Sciatic nerve (tissue), 2 donors: ENCODE results near the gene WIPF3. TPM values are rescaled to one million over a fixed set of nuclear protein-coding genes. Genes with fewer than 3 reads are reported as not detected.

Source experiments
- ATAC-seq: fragments of 200-7000 bp; cut with Tn5 transposase; one replicate; pipeline ENCODE4 v1.9.1; 2020; ENCODE audit warnings: mild to moderate bottlenecking, moderate library complexity
- DNase-seq: peaks from one replicate; pipeline ENCODE4 v3.0.0-alpha.2; 2020; ENCODE audit warnings: low spot score
- intact Hi-C: fragments of 100-400 bp; cut with DNase I; formaldehyde crosslinking; loops from one replicate; pipeline ENCODE4 v1.14.2; 2022
- total RNA-seq: library from RNA; stranded (reverse); fragmentation: NEBNext Ultra II Directional; extraction: Animal tissue kit (Norgen Biotek cat#: 25700); gene quantifications from one replicate; pipeline ENCODE4 v1.2.1, GENCODE V29; 2021
- donor health status: DM: no; HTN: no; CAD: no.
- donor health status: DM: no; HTN: no; CAD: no.

The WIPF3 gene
- total RNA-seq, 1 donor from 2014 or later, result 5.3 TPM

DNA sequence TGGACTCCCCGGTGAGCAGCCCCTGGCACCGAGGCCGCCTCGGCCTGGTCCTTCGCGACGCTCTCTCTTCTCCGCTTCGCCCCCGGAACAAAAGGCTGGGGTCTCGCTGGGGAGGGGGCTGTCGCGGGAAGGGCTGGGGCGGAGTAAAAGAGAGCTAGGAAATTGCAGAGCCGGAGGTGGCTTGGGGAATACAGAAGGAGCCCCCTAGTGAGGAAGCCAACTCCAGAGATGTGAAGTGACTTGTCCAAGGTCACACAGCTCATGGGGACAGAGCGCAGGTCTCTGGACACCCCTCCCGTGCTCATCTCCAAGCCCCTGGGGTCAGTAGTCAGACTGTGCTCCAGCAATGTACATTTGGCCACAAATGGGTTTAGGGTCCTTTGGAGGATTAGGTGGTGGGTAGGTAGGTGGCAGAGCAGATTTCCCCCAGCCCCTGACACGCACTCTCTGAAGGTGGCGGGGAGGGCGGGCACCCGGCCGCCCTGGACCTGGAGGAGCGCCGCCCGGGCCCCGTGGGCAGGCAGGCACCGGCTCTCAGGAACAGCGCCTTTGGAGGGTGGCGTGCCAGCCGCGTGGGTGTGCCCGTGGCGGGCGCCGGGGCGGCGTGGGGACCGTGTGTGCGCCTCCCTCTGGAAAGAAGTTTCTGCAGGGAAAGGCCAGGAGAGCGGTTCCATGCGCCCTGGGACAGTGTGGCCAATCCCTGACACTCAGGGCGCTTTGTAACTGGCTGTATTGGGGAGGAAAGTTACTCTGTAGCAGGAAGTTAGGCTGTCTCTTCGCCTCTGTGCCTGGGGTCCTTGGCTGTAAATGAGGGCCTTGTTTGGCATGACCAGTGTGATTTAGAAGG lies 910 bp downstream of the WIPF3 start:
- DNase-seq, result no peak

DNA sequence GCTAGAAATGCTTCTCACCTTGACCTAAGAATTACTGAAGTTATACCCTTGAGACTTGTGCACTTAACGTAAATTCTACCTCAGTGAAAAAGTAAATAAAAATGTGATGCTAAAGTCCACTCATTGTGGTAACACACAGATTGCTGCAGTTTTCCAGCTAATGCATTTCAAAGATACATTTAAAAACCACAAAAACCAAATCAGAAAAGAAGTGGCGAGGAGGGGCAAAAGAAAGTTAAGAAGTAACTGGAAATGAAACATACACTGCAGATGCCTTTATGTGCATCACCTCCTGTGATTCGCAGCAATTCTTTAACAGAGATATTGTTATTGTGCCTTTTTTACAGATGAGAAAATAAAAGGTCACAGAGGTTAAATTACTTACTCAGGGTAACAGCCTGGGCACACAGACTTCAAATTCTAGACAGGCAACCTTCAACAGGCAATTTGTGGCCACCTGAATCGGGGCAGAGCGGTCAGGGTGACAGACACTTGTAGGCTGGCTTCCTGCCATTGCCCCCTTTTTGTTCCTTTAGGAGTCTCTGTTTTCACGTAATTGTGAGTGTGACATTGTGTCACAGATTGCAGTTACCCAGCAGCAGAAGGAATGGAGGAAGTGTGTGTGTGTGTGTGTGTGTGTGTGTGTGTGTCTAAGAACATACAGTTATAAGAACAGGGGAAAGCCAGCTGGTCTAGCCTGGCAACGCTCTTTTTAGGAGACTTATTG lies 1.9 kb downstream of the WIPF3 start:
- intact Hi-C loops, result no loop called here
- ATAC-seq (no peak), DNase-seq (no peak)

More for the DNA sequence above, 910 bp downstream of the WIPF3 start:
- no peak for ATAC-seq
- intact Hi-C loops, result no loop called here

DNA sequence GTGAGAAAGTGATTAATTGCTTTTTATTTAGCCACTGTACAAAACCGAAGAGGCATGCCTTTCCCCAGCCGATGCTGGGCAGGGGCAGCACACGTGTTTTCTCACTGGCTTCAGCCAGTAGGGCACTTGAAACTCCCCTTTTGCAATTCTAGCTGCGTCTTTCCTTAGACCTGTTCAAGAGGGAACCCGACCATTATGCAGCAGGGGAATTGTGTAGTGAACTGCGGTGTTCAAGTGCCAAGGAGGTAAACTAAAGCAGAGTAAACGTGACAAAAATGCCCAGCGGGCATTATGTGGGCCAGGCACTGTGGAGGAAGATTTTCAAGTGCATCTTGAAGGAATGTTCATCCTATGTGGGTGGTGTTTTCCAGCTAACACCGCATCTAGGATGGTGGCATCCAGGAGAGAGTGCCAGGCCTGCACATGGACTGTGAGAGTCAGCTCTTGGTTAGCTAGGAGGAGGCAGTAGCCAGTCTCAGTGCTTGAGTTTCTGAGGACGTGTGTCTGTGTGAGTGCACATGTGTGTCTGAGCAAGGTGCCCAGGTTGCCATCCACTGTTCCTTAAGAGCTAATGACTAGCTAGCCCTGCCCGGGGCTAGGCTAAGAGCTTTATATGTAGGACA lies 3.3 kb downstream of the WIPF3 start:
- intact Hi-C loops, result no loop called here
- DNase-seq, result no peak
- ATAC-seq, result no peak

DNA sequence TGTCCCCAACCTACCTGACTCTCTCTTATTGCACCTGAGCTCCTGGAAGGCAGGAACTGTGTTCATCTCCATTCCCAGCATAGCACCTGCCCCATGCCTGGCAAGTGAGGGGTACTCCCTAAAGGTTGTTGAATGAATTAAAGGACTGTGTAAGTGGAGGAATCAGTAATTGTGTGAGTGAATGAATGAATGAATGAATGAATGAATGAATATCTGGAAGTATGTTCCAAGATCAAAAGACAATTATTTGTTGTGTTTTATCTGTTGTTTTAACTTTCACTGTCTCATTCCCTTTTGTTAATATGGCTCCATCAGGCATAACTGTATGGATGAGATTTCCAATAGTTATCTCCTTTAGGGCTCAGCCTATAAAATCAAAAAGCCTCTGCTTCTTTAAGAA lies 4.0 kb downstream of the WIPF3 start:
- intact Hi-C loops, result no loop called here
- DNase-seq, result no peak
- ATAC-seq, result no peak

DNA sequence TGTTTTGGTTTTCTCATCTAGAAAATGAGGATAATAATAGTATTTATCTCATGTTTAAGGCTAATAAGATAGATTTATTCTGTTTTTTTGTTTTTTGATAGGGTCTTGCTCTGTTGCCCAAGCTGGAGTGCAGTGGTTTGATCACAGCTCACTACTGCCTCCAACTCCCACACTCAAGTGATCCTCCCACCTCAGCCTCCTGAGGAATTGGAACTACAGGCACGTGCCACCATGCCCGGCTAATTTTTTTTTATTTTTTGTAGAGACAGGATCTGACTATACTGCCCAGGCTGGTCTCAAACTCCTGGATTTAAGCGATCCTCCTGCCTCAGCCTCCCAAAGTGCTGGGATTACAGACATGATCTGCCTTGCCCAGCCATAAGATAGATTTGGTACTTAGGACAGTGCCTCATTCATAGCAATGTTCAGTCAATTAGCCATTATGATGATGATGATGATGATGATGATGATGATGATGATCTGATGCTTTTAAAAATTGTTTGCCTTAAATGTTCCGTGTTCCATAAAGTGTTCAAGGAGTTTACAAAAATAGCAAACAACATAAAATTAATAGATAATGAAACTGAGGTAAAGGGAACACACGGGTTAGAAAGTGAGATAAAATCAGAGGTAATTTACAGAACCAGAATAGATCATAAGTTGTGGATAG lies 4.6 kb downstream of the WIPF3 start:
- DNase-seq (no peak), ATAC-seq (no peak)
- intact Hi-C loops, result no loop called here

DNA sequence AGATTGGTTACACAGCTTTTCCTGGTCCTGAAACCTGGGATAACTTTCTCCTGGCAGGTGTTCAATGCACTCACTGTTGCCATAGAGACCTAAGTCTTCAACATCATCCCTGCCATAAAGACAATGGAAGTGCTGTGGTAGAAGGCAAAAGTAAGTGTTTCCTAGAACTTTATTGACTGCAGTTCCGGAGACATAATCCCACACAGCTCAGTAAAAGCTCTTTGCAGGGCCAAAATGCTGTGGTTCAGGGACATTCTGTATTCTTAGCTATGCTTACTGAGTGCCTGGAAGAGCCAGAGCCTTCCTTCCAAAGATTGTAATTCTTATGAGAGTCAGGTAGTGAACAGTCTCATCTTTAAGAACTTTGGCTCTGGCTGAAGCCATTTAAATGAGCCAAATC lies 5.3 kb downstream of the WIPF3 start:
- ATAC-seq, result peak; percentile 32
- DNase-seq, result no peak
- intact Hi-C loops, result no loop called here

DNA sequence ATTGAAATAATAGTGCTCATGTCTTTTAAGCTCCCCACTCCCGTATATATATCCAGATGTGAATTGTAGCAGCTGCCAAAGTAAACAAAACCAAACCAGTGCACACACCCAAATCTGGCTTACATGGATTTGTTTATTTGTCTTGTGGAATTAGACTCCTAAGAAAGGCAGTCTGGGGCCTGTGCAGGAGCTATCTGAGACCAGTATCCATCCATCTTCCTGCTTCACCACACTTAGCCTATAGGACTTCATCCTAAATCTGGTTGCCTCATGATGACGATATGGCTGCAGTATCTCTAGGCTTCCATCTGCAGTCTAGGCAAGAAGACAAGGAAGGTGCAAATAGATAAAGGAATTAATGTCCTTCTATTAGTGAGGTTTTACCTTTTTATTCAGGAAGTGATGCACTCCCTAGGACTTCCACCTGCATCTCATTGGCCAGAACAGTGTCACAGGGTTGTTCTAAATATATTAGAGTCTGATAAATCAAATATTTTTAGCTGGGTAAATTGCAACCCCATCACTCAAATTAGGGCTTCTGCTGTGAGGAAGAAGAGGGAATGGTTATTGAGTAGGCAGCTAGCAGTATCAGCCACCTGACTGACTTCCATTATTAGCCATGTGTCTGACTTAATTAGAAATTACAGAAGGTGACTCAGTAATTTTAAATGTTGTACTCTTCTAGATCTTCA lies 6.0 kb downstream of the WIPF3 start:
- DNase-seq, result no peak
- no peak for ATAC-seq
- intact Hi-C loops, result no loop called here

DNA sequence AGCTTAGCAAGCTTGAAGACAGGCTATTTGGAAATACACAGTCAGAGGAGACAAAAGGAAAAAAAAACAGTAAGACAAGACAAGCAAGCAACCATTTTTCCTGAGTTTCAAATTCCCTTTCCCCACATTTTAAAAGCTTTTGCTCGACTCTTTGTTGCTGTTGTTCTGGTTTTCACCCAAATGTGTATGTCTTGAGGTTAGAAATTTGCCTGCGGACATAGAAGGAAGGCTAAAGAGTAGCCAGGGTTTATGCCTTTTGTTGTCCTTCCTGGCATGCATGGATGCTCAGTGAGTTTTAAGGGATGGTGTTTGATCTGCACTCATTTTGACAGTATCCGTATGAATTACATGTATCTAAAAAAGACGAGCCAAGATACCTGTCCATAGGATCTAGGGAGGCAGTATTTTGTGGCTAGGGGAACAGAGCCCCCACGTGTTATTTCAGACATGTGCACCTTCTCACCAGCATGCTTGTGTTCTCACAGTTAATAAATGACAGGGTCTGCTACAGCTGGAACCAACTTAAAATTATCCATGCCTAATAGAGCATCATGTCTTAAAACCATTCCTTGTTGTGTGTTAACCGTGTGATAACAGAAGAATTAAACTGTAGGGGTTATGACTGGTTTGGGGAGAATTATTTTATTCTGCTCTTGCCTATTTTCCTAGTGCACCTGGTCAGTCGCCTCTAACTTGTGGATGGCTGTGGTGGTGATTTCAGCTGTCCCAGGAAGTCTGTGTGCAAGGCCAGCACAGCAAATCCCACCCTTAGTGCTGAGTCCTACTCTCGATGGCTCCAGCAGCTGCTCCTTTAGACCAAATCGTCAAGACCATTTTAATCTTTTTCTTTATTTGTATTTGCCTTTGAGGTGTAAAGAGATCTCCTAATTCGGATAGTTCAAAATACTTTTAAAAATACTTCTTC lies 9.1 kb downstream of the WIPF3 start:
- ATAC-seq (no peak), DNase-seq (no peak)
- intact Hi-C loops, result no loop called here

DNA sequence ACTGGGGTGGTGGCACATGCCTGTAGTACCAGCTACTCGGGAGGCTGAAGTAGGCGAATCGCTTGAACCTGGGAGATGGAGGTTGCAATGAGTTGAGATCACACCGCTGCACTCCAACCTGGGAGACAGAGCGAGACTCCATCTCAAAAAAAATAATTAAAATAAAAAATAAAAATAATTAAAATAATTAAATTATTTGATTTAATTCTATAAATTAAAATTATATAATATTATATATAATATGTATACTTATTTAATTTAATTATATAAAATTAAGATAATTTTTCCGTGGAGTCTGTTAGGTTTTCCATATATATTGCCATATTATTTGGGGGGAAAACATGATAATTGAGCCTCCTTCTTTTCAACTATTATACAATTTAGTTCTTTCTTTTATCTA lies 12.0 kb downstream of the WIPF3 start:
- ATAC-seq, result no peak
- intact Hi-C loops, result no loop called here
- DNase-seq, result no peak

DNA sequence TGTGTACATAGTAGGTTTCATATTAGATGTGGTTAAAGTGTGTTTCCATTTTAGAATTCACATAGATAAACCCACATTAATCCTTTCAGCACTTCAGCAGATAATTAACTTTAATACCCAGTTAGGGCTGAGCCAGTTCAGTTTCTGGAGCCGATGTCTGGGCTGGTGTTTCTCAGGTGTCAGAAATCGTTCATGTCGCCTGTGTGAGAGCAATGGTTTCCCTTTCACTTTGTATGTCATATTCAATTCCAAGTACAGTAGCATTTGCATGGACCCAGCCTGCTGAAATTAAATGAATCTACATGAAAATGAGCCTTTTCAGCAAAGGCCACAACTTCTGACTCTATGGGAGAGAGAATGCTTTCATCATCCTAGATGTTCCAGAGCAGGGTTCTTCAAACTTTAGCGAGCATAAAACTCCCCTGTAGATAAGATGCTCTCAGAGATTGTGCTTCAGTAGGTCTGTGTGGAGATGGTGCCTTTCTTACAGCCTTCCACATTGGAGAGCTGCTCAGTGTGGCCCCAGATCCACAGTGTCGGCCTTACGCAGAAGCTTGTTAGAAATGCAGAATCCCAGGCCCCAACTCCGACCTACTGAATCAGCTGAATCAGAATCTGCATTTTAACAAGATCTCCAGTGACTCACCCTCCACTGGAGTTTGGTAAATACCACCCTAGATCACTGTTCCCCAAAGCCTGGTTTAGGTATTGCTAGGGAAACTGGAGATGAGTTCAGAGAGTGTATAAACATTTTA lies 19.6 kb downstream of the WIPF3 start:
- intact Hi-C loops, result no loop called here
- DNase-seq, result no peak
- no peak for ATAC-seq

DNA sequence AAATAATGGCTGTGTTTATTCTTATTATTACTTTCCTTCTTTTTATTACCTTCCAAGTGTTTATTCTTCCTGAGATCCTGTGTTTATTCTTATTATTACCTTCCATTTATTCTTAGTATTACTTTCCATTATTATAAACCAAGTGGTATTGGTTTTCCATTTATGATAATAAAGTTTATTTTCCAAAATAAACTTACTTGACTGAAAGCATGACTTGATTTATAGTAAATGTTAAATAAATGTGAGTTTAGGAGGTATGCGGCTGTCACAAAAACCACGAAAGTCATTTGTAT lies 20.2 kb downstream of the WIPF3 start:
- DNase-seq, result no peak
- no peak for ATAC-seq
- intact Hi-C loops, result no loop called here

DNA sequence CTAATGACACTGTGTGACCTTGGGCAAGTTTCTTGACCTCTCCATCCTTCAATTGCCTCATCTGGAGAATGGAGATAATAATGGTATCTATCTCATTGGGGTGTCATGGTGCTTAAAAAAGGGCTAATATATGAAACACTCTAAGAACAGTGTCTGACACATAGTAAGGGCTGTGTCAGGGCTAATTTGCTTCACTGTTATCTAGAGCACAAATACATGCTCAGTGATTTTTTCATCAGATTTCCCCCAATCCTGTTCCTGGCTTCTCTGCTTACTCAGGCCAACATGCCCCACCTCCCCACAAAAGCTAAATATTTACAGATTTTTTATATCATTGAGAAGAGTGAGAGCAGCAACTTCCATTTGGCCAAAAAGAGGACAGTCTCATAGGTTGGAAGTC lies 20.6 kb downstream of the WIPF3 start:
- ATAC-seq (no peak), DNase-seq (no peak)
- intact Hi-C loops, result no loop called here

DNA sequence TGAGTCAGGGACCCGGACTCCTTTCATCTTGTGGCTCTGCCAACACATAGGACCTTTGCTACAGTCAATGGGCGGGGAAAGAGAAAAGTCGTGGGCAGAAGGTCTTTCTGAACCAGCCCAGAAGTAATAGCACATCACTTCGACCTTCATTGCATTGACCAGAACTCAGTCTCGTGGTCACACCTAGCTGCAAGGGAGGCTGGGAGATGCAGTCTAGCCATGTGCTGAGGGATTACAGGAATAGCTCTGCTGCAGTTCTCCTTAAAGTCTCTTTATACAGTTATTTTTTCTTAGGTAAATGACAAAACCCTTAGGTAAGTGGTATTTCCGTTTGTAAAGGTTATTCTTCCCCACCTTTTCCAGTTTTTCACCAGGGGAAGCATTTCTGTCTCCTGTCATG lies 25.4 kb downstream of the WIPF3 start:
- intact Hi-C loops, result no loop called here
- no peak for DNase-seq
- ATAC-seq, result no peak

DNA sequence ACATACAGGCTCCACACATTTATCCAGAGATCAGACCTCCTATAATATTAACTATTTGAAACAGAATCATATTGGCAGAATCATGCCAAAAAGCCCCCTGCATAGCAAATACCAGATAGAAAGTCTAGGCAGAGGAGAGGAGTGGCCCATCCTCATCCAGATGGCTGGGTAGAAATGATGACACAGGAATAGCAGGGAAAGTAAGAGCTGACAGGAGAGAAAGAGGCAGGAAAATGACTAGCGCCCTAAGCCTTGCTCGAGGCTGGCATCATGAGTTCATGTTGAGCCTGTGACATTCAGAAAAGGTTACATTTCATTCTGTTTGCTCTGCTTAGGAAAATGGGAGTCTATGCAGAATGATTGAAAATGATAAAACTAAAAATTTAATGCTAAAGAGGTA lies 27.6 kb downstream of the WIPF3 start:
- DNase-seq (no peak), ATAC-seq (no peak)
- intact Hi-C loops, result no loop called here

DNA sequence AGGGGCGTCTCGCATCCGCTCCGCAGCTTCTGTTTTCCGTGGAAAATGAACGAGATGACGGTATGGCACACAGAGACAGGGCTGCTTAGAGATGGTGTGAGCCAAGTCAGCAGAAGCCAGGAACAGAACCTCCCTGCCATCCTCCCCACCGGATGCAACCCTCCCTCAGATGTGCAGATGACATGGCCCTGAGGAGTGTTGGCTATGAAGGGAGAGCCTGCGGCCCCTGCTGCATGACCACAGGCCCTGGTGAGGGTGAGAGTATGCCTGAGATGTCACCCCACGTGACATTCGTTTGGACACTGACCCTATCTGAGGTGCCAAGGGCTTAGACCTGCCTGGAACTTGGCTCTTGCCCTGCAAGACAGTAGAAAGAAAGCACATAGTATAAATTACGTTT lies 29.4 kb downstream of the WIPF3 start:
- ATAC-seq (no peak), DNase-seq (no peak)
- intact Hi-C loops, result no loop called here

DNA sequence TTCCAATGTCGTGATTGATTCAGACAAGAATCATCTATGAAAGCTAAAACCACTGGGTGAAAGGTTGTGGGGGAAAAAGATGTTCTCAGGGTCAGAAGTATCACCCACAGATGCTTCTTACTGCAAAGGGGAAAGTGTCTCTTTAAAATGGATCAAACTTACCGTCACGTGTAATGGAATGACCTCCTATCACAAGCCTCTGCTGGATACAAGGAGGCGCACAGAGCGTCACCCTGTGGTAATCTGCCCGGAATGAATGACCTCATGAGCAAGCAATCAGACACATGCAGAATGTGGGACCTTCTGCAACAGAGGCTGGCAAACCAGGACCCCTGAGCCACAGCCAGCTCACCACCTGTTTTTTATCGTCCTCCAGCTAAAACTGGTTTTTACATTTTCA lies 33.0 kb downstream of the WIPF3 start:
- intact Hi-C loops, result no loop called here
- DNase-seq (no peak), ATAC-seq (peak; percentile 51)

DNA sequence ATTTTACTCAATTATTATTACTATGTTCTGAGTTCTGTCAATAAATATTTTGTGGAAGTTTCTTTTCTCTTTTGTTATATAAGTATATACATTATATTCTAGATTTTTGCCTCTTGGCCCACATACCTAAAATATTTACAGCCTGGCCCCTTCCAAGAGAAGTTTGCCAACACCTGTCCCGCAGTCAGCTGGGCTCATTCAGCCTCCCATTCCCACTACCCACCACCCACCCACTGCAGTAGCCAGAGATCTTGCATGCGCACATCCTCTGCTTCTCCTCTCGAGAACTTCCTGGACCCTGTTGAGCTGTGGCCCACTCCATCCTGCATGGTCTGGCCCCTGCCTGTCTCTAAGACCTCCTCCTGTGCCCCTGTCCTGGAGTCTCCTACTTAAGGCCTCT lies 33.6 kb downstream of the WIPF3 start:
- no peak for DNase-seq
- intact Hi-C loops, result no loop called here
- no peak for ATAC-seq

DNA sequence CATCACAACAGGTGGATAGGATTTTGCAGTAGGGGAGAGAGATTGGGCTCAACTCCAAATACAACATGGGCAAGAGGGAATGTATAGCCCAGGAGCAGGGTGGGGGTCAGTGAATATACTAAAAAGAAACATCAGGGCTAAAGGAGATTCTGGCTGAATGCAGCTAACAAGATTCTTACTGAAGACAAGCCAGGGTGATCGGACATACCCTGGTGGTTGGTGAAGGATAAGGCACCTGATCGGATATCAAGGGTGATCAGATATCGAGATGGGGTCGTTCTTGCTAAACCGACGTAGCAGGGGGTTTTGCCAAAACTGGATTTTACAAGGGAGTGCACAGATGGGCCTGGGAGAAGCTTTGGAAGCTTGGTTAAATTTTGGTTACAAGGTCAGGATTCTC lies 34.4 kb downstream of the WIPF3 start:
- intact Hi-C loops, result no loop called here
- ATAC-seq (no peak), DNase-seq (no peak)
